ENCODE data around the gene TGFBR1.

Gene TGFBR1

GRCh38 chr9:99138424-99139284 is 33.7 kb downstream of the TGFBR1 start:
- FAIRE-seq = no peak

GRCh38 chr9:99139868-99140267 is 35.0 kb downstream of the TGFBR1 start:
- no peak for FAIRE-seq

GRCh38 chr9:99140685-99141314 is 35.9 kb downstream of the TGFBR1 start:
- FAIRE-seq = no peak

- no peak for FAIRE-seq
Measured at GRCh38 chr9:99141849-99142248, 36.9 kb downstream of the TGFBR1 start.

GRCh38 chr9:99142275-99142674 is 37.4 kb downstream of the TGFBR1 start:
- FAIRE-seq = no peak

- no peak for FAIRE-seq
Measured at GRCh38 chr9:99143655-99144054, 38.7 kb downstream of the TGFBR1 start.

GRCh38 chr9:99144966-99145365 is 40.1 kb downstream of the TGFBR1 start:
- no peak for FAIRE-seq

- no peak for FAIRE-seq
Measured at GRCh38 chr9:99146574-99146973, 41.7 kb downstream of the TGFBR1 start.

GRCh38 chr9:99147177-99147576 is 42.3 kb downstream of the TGFBR1 start:
- no peak for FAIRE-seq

- FAIRE-seq = no peak
Measured at GRCh38 chr9:99150451-99151171, 45.7 kb downstream of the TGFBR1 start.

- no peak for FAIRE-seq
Measured at GRCh38 chr9:99154356-99154755, 49.4 kb downstream of the TGFBR1 start.

GRCh38 chr9:99155736-99156135 is 50.8 kb downstream of the TGFBR1 start:
- FAIRE-seq = no peak

GRCh38 chr9:99158629-99159028 is 53.7 kb downstream of the TGFBR1 start:
- no peak for FAIRE-seq

GRCh38 chr9:99160173-99160572 is 55.3 kb downstream of the TGFBR1 start:
- FAIRE-seq = no peak

GRCh38 chr9:99162759-99163364 is 57.9 kb downstream of the TGFBR1 start:
- FAIRE-seq = peak; percentile 65

GRCh38 chr9:99166149-99166548 is 61.2 kb downstream of the TGFBR1 start:
- no peak for FAIRE-seq

GRCh38 chr9:99167119-99167518 is 62.2 kb downstream of the TGFBR1 start:
- no peak for FAIRE-seq

- FAIRE-seq = no peak
Measured at GRCh38 chr9:99167694-99168093, 62.8 kb downstream of the TGFBR1 start.

- no peak for FAIRE-seq
Measured at GRCh38 chr9:99169086-99169485, 64.2 kb downstream of the TGFBR1 start.

GRCh38 chr9:99169982-99170761 is 65.3 kb downstream of the TGFBR1 start:
- no peak for FAIRE-seq

- no peak for FAIRE-seq
Measured at GRCh38 chr9:99171225-99172123, 66.6 kb downstream of the TGFBR1 start.
